Measurements from ENCODE around the gene SLC37A3. TPM values are rescaled to one million over a fixed set of nuclear protein-coding genes. Genes with fewer than 3 reads are reported as not detected.
"Not testable (repeated sequence)": the region's sequence is repeated elsewhere in the genome, so short reads cannot be mapped to it uniquely, and the experiment has no call there.

Gene SLC37A3
- total RNA-seq, 1 experiment from 2014 or later: 57.8 TPM

- no peak for ATAC-seq
- no peak overlapping the region for H3K4me3 ChIP-seq (ENCODE audit: low read depth in 2 of 2, low read length in 2 of 2)
- in situ Hi-C loops (cut with HindIII; ENCODE audit: low pct_unique_long_range_greater_than_20kb, low sequenced_read_pairs) (no loop called here), intact Hi-C loops (cut with micrococcal nuclease; ENCODE audit: unreplicated experiment) (no loop called here)
- DNase-seq (ENCODE audit: low read depth, low spot score): no peak
- no peak overlapping the region for H3K27ac ChIP-seq (ENCODE audit: low read length)
- POLR2A ChIA-PET: no interaction called here
- no TSS peak for BruUV-seq (replicated peaks)
- TF ChIP-seq SIN3A (IDR thresholded peaks at IDR 0.05; ENCODE audit: borderline replicate concordance, insufficient read depth, low read depth, low read length) (no peak), TCF7L2 (IDR thresholded peaks at IDR 0.05; ENCODE audit: low read depth, low read length) (no peak), POLR2AphosphoS5 (IDR thresholded peaks at IDR 0.05; ENCODE audit: low read depth, low read length) (no peak), CTCF (IDR thresholded peaks at IDR 0.05) (no peak)
- TF ChIP-seq, protein P1, sequence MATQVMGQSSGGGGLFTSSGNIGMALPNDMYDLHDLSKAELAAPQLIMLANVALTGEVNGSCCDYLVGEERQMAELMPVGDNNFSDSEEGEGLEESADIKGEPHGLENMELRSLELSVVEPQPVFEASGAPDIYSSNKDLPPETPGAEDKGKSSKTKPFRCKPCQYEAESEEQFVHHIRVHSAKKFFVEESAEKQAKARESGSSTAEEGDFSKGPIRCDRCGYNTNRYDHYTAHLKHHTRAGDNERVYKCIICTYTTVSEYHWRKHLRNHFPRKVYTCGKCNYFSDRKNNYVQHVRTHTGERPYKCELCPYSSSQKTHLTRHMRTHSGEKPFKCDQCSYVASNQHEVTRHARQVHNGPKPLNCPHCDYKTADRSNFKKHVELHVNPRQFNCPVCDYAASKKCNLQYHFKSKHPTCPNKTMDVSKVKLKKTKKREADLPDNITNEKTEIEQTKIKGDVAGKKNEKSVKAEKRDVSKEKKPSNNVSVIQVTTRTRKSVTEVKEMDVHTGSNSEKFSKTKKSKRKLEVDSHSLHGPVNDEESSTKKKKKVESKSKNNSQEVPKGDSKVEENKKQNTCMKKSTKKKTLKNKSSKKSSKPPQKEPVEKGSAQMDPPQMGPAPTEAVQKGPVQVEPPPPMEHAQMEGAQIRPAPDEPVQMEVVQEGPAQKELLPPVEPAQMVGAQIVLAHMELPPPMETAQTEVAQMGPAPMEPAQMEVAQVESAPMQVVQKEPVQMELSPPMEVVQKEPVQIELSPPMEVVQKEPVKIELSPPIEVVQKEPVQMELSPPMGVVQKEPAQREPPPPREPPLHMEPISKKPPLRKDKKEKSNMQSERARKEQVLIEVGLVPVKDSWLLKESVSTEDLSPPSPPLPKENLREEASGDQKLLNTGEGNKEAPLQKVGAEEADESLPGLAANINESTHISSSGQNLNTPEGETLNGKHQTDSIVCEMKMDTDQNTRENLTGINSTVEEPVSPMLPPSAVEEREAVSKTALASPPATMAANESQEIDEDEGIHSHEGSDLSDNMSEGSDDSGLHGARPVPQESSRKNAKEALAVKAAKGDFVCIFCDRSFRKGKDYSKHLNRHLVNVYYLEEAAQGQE (IDR thresholded peaks at IDR 0.05; ENCODE audit: insufficient read depth in 1 of 2, low read depth in 2 of 2, low read length in 1 of 2): no peak
- no peaks in the 10 kb centered on the region for H3K27me3 ChIP-seq (ENCODE audit: control insufficient read depth, insufficient read depth, low read length)
- no peaks in the 10 kb centered on the region for H3K9me3 ChIP-seq (ENCODE audit: control insufficient read depth, insufficient read depth, low read depth, low read length)
- H3K36me3 ChIP-seq (ENCODE audit: control insufficient read depth, insufficient read depth, low read length): no peaks in the 10 kb centered on the region; the same call in none of the 2 replicates
- CTCF ChIA-PET: no interaction called here
- no peaks in the 10 kb centered on the region for H3K4me1 ChIP-seq (ENCODE audit: control insufficient read depth, insufficient read depth, low read length)
Observed at GRCh38 chr7:140345426-140345825, 52.9 kb downstream of the SLC37A3 start.

GRCh38 chr7:140342727-140343514 lies 55.4 kb downstream of the SLC37A3 start:
- ChIA-PET POLR2A (interaction anchor here (0.7 kb wide), 1 partner anchor 13 kb away, joined by 5 read pairs; no protein-coding TSS in a partner anchor), CTCF (interaction anchor here (0.6 kb wide), 1 partner anchor 12 kb away, joined by 3 read pairs; no protein-coding TSS in a partner anchor)
- no peak for DNase-seq (ENCODE audit: low read depth, low spot score)
- Histone ChIP-seq H3K36me3 (ENCODE audit: control insufficient read depth, insufficient read depth, low read length) (no peaks in the 10 kb centered on the region; the same call in none of the 2 replicates), H3K4me1 (ENCODE audit: control insufficient read depth, insufficient read depth, low read length) (no peaks in the 10 kb centered on the region), H3K9me3 (ENCODE audit: control insufficient read depth, insufficient read depth, low read depth, low read length) (no peaks in the 10 kb centered on the region), H3K4me3 (ENCODE audit: low read depth in 2 of 2, low read length in 2 of 2) (no peak overlapping the region), H3K27me3 (ENCODE audit: control insufficient read depth, insufficient read depth, low read length) (no peaks in the 10 kb centered on the region), H3K27ac (ENCODE audit: low read length) (no peak overlapping the region)
- TF ChIP-seq POLR2AphosphoS5 (IDR thresholded peaks at IDR 0.05; ENCODE audit: low read depth, low read length) (no peak), CTCF (IDR thresholded peaks at IDR 0.05) (peak; percentile 54)
- intact Hi-C loops (cut with micrococcal nuclease; ENCODE audit: unreplicated experiment) (no loop called here), in situ Hi-C loops (cut with HindIII; ENCODE audit: low pct_unique_long_range_greater_than_20kb, low sequenced_read_pairs) (no loop called here)
- no TSS peak for BruUV-seq (replicated peaks)
- peak; percentile 66; the same call in 1 of the 2 replicates for ATAC-seq

- H3K36me3 ChIP-seq (ENCODE audit: control insufficient read depth, insufficient read depth, low read length); DNase-seq (ENCODE audit: low read depth, low spot score); BruUV-seq (replicated peaks); H3K9me3 ChIP-seq (ENCODE audit: control insufficient read depth, insufficient read depth, low read depth, low read length); intact Hi-C loops (cut with micrococcal nuclease; ENCODE audit: unreplicated experiment); H3K4me3 ChIP-seq (ENCODE audit: low read depth in 2 of 2, low read length in 2 of 2); H3K27me3 ChIP-seq (ENCODE audit: control insufficient read depth, insufficient read depth, low read length); H3K4me1 ChIP-seq (ENCODE audit: control insufficient read depth, insufficient read depth, low read length); H3K27ac ChIP-seq (ENCODE audit: low read length); in situ Hi-C loops (cut with HindIII; ENCODE audit: low pct_unique_long_range_greater_than_20kb, low sequenced_read_pairs); ATAC-seq; CTCF ChIA-PET; POLR2A ChIA-PET: not testable (repeated sequence)
Observed at GRCh38 chr7:140338959-140339358, 59.4 kb downstream of the SLC37A3 start.
